HEK293 (cell line): ENCODE data around the gene GRB2.
"Not testable (repeated sequence)": the region's sequence is repeated elsewhere in the genome, so short reads cannot be mapped to it uniquely, and the experiment has no call there.

Source experiments
- CTCF ChIP-seq: fragments of 450-650 bp; formaldehyde crosslinking; IDR thresholded peaks from 2 replicates; pipeline ENCODE4 v1.5.1; 2016; ENCODE audit warnings: missing biosample characterization, missing genetic modification characterization
- TRIM28 ChIP-seq: IDR thresholded peaks from 2 replicates; pipeline ENCODE4 v1.6.1; 2011; ENCODE audit warnings: low read length, control low read depth, borderline replicate concordance
- YY1 ChIP-seq: fragments of 450-650 bp; formaldehyde crosslinking; IDR thresholded peaks from 2 replicates; pipeline ENCODE4 v1.5.1; 2018; ENCODE audit warnings: missing biosample characterization, missing genetic modification characterization
- ZBTB8A ChIP-seq: fragments of 450-650 bp; formaldehyde crosslinking; IDR thresholded peaks from 2 replicates; pipeline ENCODE4 v1.5.1; 2016; ENCODE audit warnings: missing biosample characterization, missing genetic modification characterization
- ZNF140 ChIP-seq: fragments of 450-650 bp; formaldehyde crosslinking; IDR thresholded peaks from 2 replicates; pipeline ENCODE4 v1.5.1; 2016; ENCODE audit warnings: missing biosample characterization, missing genetic modification characterization
- ZNF26 ChIP-seq: fragments of 450-650 bp; formaldehyde crosslinking; IDR thresholded peaks from 2 replicates; pipeline ENCODE4 v1.5.1; 2016; ENCODE audit warnings: missing biosample characterization, missing genetic modification characterization
- ZNF274 ChIP-seq, 2 experiments: fragments of 200-500 bp in 1 of 2; fragments of 450-650 bp in 1 of 2; sonication (Bioruptor generic) in 1 of 2; formaldehyde crosslinking in 1 of 2; IDR thresholded peaks; 2 replicates each; pipeline versions ENCODE4 v1.5.1 to v1.6.1; 2014 to 2016; ENCODE audit warnings: borderline replicate concordance in 1 of 2, inconsistent platforms in 1 of 2, low read length in 1 of 2, missing biosample characterization in 1 of 2, missing genetic modification characterization in 1 of 2
- ZNF629 ChIP-seq: fragments of 450-650 bp; formaldehyde crosslinking; IDR thresholded peaks from 2 replicates; pipeline ENCODE4 v1.5.1; 2017; ENCODE audit warnings: missing biosample characterization, missing genetic modification characterization
- ZNF707 ChIP-seq: fragments of 450-650 bp; formaldehyde crosslinking; IDR thresholded peaks from 2 replicates; pipeline ENCODE4 v1.5.1; 2016; ENCODE audit warnings: missing biosample characterization, missing genetic modification characterization

- not testable (repeated sequence) for TF ChIP-seq ZNF629 (tag by site-specific recombination); TRIM28; YY1; CTCF (tag by site-specific recombination); ZNF707 (tag by site-specific recombination); ZNF26 (tag by site-specific recombination); ZNF274 (IDR thresholded peaks at IDR 0.05; ENCODE audit: low read length); ZNF274 (tag by site-specific recombination; IDR thresholded peaks at IDR 0.05; ENCODE audit: borderline replicate concordance); ZNF140; ZBTB8A (tag by site-specific recombination)
These were observed 26.1 kb downstream of the GRB2 start for GRCh38 chr17:75379426-75379825.
